ENCODE measurements around the gene CALCOCO1.
"Not testable (repeated sequence)": the region's sequence is repeated elsewhere in the genome, so short reads cannot be mapped to it uniquely, and the experiment has no call there.

The CALCOCO1 gene

DNA sequence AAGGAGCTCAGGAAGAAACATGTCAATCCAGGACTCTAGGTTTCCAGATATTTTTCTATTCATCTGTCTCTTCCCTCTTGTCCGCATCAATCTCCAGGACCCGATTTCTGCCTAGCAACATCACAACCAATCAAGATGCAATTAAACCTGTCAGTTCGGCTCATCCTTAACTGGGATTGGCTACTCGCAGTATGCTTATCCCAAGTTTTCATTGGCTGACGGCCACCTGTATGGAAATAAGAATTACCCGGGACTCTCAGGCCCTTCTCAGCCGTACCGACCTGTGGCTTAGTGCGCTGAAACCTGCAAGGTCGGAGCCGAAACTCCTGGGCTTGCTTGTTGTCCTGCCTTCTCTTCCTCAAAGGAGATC, 31.0 kb downstream of the CALCOCO1 start:
- DNase-seq, result no peak

- DNase-seq, result no peak
Observed at GRCh38 chr12:53695152-53696145, 31.8 kb downstream of the CALCOCO1 start.

DNA sequence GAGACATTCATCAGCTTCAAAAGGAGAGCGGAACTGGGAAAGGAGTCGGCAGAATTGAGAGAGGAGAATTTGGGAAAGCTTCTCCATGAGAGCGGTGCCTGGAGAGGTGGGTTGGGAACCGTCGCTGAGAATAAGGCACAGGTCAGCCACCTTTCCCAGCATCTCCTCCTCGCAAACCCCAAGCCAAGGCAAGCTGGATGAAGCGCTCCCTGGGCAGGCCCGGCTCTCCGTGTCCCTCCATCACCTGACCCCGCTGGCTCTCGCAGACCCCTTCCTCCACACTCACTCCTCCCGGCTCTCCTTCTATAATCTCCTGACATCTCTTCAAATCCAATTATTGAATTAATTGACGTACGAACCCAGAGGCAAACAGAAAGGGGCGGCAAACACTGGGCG, 32.5 kb downstream of the CALCOCO1 start:
- no peak for DNase-seq

DNA sequence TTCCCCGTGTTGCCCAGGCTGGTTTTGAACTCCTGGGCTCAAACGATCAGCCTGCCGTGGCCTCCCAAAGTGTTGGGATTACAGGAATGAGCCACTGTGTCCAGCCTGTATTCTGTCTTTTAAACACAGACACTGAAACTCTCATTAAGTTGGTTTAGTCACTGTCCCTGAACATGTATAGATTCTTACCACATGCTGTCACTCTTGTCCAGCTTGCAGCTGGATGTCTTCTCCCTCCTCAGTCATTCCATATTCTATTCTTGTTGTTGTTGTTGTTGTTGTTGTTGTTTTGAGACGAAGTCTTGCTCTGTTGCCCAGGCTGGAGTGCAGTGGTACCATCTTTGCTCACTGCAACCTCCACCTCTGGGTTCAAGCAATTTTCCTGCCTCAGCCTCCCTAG, 39.1 kb downstream of the CALCOCO1 start:
- DNase-seq, result no peak

DNA sequence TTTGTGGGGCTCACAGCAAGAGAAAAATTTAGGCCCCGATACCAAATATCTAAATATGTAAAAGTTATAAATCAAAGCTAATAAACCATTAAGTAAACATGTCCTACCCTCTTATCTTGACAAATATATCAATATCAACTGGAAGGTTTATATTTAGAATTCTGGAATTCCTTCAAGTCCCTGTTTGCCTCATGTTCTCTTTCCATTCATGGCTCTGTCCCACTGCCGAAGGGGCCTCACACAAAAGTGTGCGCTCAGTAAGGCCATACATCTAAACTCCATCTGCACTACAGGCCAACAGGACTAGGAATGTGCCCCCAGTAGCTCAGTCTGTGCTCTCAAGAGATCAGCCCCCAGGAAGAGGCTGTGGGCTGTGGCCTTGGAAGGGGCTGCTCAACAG, 40.8 kb downstream of the CALCOCO1 start:
- no peak for DNase-seq

DNA sequence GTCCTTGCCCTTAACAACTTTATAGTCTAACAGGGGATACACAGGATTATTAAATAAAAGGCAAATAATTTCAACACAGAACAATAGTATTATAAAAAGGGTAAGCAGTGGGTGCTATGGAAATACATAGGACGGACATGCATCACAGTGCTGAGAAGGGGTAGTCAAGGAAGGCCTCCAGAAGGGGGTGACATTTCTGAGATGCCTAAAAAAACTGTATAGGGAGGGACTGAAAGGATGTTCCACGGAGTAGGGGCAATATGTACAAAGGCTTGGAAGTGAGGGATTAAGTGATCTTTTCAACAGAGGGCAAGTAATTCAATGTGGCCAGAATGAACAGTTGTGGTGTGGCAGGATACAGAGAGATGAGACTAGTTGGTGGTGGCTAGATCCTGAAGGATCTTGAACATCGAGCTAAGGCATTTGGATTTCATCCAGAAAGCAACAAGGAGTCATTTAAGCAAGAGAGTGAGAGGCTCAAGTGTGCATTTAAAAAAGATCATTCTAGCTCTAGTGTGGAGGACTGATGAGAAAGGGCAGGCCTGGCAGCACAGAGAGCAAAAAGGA, 42.5 kb downstream of the CALCOCO1 start:
- no peak for DNase-seq

GRCh38 chr12:53683983-53684382, 43.3 kb downstream of the CALCOCO1 start:
- DNase-seq, result no peak

DNA sequence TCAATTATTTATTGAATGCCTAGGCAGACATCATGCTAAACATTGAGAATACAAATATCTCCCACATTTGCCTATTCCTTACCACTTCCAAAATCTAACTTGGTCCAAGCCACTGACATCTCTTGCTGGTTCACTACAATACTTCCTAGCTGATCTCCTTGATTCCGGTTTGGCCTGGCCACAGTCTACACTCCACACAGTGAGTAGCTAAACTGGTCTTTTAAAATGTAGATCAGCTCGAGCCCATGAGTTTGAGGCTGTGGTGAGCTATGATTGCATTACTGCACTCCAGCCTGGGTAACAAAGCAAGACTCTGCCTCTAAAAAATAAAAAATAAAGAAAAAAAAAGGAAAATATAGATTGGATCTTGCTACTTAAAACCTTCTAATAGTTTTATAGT, 43.8 kb downstream of the CALCOCO1 start:
- DNase-seq, result no peak

DNA sequence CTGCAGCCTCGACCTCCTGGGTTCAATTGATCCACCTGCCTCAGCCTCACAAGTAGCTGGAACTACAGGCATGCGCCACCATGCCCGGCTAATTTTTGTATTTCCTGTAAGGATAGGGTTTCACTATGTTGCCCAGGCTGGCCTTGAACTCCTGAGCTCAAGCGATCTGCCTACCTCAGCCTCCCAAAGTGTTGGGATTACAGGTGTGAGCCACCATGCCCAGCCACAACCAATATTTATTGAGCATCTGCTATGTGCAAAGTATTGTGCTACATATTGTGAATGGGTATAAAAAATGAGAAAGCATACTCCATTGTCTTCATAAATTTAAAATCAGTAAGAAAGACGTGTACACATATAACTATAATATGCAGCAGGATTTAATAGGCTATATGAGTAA, 47.2 kb downstream of the CALCOCO1 start:
- not testable (repeated sequence) for DNase-seq

- DNase-seq, result no peak
Observed at GRCh38 chr12:53677800-53678148, 49.5 kb downstream of the CALCOCO1 start.

DNA sequence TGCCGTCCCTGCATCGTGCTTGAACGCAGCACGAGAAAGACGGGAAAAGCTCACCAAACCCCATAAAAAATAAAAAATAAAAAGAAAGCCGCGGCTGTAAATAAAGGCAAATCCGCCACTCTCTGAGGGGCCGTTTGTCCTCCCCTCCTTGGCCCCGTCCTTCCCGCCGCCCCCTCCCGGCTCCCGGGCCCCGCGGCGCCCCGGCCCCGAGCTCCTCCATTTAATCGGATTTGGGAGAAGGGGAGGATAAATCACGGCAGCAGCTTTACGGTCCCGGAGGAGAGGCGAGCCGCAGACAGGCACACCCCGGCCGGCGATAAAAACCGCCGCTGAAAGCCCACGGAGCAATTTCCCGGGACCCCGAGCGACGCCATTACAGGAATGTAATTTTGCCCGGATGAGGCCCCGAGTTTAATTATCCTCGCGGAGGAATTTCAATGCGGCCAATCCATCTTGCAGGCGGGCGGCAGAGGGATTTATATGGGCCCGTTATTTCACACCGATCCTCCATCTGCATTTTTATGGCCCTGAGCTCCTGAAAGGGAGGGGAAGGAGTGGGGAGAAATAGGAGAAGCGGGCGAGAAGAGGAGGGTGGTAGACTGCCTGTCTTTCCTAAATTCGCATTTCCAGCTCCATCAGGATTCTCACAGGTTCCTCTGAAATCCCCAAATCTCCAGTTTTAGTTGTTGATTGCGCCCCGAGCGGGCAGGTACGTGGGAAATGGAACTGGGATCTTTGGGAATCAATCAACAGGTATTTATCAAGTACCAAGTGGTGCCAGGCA, 50.0 kb downstream of the CALCOCO1 start:
- no peak for DNase-seq

- DNase-seq, result no peak
Observed at GRCh38 chr12:53676656-53677015, 50.6 kb downstream of the CALCOCO1 start.

DNA sequence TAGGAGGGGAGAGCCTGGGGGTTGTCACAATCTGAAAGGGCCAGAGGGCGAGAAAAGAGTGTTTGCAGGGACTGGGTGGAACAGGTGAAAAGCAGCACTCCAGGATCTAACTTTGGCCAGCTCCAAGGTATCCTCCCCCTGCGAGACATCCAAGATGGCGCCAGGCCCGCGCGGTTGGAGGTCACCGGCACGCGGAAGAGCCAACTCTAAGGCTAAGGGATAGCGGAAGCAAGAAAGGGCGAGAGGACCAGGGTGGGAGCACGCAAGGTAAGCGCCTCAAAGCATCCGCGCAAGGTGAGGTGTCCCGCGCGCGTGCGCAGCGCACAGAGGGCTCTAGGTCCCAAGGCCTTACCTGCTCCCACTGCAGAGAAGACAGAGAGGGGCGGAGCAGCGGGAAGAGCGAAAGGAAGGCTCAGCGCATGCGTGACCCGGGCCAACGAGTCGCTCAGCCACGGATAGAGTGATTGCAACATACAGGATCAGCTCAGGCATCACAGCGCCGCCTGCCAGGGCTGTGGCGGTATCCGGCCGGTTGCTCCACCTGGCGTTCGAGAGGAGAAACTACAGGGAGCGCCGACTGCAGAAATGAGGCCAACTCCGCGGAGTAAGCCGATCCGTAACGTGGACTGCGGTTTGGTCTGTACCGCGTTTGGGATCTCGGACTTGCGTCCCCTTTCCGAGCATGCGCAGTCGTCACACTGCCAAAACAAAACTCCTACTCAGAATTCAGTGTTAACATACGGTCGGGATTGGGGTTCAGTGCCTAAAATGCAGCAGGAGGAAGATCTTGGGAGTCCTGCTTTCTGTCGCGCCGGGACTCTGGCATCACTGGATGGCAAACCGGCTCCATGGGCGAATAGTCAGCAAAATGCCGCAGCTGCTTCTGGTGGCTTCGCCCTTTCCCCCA, 51.3 kb downstream of the CALCOCO1 start, which contains the start of gene ATP5MC2:
Gene ATP5MC2 (minus strand): TSS at position 383 of the 907 bp plus-strand sequence. CDS start 3,469 bp downstream, outside the sequence.
- DNase-seq, result peak; percentile 98

GRCh38 chr12:53674977-53675700, 52.1 kb downstream of the CALCOCO1 start:
- no peak for DNase-seq

DNA sequence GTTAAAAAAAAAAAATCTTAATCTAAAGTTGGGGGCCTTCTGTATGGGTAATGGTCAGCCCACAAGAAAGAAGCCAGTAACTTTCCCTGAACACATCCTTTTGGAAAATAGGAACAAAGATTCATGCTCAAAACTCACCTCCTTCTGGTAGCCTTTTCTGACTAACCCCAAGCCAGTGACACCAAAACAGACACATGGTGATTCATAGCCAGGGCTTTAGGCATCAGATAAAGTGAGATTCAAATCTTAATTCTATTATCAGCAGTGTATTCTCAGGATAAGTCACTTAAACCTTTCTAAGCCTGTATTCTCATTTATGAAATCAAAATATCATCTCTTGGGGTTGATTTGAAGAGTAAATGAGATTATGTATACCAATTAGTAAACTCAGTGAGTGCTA, 56.3 kb downstream of the CALCOCO1 start:
- no peak for DNase-seq

GRCh38 chr12:53670308-53670707, 56.9 kb downstream of the CALCOCO1 start:
- DNase-seq, result no peak

GRCh38 chr12:53667080-53667479, 60.2 kb downstream of the CALCOCO1 start:
- no peak for DNase-seq

- DNase-seq, result no peak
Observed at GRCh38 chr12:53664936-53665335, 62.3 kb downstream of the CALCOCO1 start.

- DNase-seq, result no peak
Observed at GRCh38 chr12:53664191-53664590, 63.1 kb downstream of the CALCOCO1 start.

DNA sequence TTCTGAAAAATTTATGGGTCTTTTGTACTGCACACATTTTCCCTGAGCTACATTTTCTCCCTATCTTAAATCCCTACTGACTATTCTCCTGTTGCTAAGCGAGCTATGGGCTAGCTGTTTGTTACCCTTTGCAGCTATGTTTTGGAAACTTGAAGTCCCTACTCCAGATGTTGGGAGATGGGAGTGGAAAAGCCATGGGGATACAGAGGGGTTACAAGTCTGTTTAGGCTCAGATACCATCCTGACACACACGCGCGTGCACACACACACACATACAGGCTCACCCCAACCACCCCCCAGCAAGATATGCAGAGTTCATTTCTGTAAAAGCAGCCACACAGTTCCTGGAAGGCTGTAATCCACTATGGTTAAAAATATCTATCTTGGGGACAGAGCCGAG, 67.2 kb downstream of the CALCOCO1 start:
- DNase-seq, result no peak

DNA sequence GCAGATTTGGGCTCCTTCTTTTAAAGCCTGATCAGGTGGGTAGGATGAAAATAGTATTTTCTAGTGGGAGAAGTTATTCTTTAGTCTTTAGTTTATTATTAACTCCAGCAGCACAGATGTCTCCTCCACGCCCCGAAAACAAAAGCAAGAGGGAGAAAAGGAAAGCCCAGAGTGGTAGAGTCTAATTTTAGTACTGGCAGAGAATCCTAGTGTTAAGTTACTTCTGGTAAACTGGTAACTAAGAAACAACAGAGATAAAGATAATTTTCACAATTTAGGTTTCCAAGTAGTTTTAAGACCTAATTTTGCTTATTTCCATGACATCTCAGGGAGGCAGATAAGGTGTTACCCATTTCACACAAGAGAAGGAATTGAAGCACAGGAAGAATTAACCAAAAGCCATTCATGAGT, 67.7 kb downstream of the CALCOCO1 start:
- no peak for DNase-seq

DNA sequence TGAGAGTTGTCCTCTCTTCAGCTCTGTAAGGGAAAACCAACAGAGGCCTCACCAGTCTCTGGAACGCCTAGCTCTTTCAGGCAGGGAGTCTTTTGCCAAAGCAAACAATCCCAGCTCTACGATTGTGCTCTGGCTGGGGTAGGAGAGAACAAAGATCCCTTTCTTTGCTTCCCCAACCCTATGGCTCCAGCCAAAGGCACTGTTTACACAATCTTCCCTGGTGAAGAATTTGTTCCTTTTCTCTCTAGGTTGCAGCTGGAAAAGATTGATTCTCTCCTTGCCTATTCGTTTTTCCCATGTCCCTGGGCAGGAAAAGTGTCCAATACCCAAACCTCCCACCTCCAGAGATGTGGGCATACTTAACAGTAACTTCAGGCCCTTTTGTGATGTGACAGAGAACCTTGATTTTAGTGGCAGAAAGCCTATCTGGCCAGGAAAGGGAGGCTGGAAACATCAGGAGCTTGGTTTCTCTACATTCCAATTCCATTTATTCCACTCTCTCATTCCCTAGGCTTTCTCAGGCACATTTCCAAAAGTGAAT, 68.2 kb downstream of the CALCOCO1 start:
- no peak for DNase-seq

Measured in GDM1 (cell line).